Stimulated activated CD8-positive, alpha-beta memory T cell treated with anti-CD3 and anti-CD28 coated beads, Interleukin-7, amount 100 ng/mL, for 24 hours (primary cell): ENCODE results near the gene UPK3BL1.
"Not testable (repeated sequence)": the region's sequence is repeated elsewhere in the genome, so short reads cannot be mapped to it uniquely, and the experiment has no call there.

Experiments used
- DNase-seq: peaks from one replicate; pipeline ENCODE4 v3.0.0-alpha.2; 2020; ENCODE audit warnings: low read depth

The UPK3BL1 gene

GRCh38 chr7:102642691-102643090 lies at the start of gene UPK3BL1:
Gene UPK3BL1, minus strand, starts transcription at chr7:102642791. Its CDS starts 50 bp downstream, at chr7:102642741.
- DNase-seq = not testable (repeated sequence)

- DNase-seq = not testable (repeated sequence)
Observed at GRCh38 chr7:102690602-102691001, 48.0 kb upstream of the UPK3BL1 start.

- not testable (repeated sequence) for DNase-seq
Observed at GRCh38 chr7:102689436-102690282, 47.1 kb upstream of the UPK3BL1 start.

GRCh38 chr7:102688299-102689036 lies 45.9 kb upstream of the UPK3BL1 start:
- DNase-seq = not testable (repeated sequence)

GRCh38 chr7:102682560-102682959 lies 40.0 kb upstream of the UPK3BL1 start:
- not testable (repeated sequence) for DNase-seq

GRCh38 chr7:102680780-102681179 lies 38.2 kb upstream of the UPK3BL1 start:
- DNase-seq = not testable (repeated sequence)

GRCh38 chr7:102675545-102675944 lies 33.0 kb upstream of the UPK3BL1 start:
- DNase-seq = not testable (repeated sequence)

- not testable (repeated sequence) for DNase-seq
Observed at GRCh38 chr7:102673447-102674067, 31.0 kb upstream of the UPK3BL1 start.

GRCh38 chr7:102671956-102672307 lies 29.3 kb upstream of the UPK3BL1 start:
- not testable (repeated sequence) for DNase-seq

- DNase-seq = not testable (repeated sequence)
Observed at GRCh38 chr7:102671166-102671955, 28.8 kb upstream of the UPK3BL1 start, which contains the start of gene POLR2J2. Gene POLR2J2, minus strand, starts transcription at chr7:102671663. Its CDS starts 62 bp downstream, at chr7:102671601.

- DNase-seq = not testable (repeated sequence)
Observed at GRCh38 chr7:102667523-102667922, 24.9 kb upstream of the UPK3BL1 start.

- not testable (repeated sequence) for DNase-seq
Observed at GRCh38 chr7:102666850-102667249, 24.3 kb upstream of the UPK3BL1 start.

GRCh38 chr7:102664765-102665164 lies 22.2 kb upstream of the UPK3BL1 start:
- not testable (repeated sequence) for DNase-seq

- not testable (repeated sequence) for DNase-seq
Observed at GRCh38 chr7:102649924-102650323, 7.3 kb upstream of the UPK3BL1 start, which contains the start of gene SPDYE2B. Gene SPDYE2B, plus strand, starts transcription at chr7:102650319. Its CDS starts 2,030 bp downstream, at chr7:102652349.

- DNase-seq = not testable (repeated sequence)
Observed at GRCh38 chr7:102647813-102648212, 5.2 kb upstream of the UPK3BL1 start.

- DNase-seq = not testable (repeated sequence)
Observed at GRCh38 chr7:102643404-102643803, 813 bp upstream of the UPK3BL1 start.

GRCh38 chr7:102638848-102639247 lies 3.7 kb downstream of the UPK3BL1 start:
- DNase-seq = not testable (repeated sequence)

GRCh38 chr7:102636956-102637355 lies 5.6 kb downstream of the UPK3BL1 start:
- DNase-seq = not testable (repeated sequence)

GRCh38 chr7:102635354-102635753 lies 7.2 kb downstream of the UPK3BL1 start:
- not testable (repeated sequence) for DNase-seq

GRCh38 chr7:102634299-102634698 lies 8.3 kb downstream of the UPK3BL1 start:
- not testable (repeated sequence) for DNase-seq

GRCh38 chr7:102630622-102631021 lies 12.0 kb downstream of the UPK3BL1 start:
- not testable (repeated sequence) for DNase-seq
